HEK293 (cell line): ENCODE measurements around the gene THEM4.

Experiments
- CTCF ChIA-PET: fragments of 350-600 bp; formaldehyde crosslinking; extraction: SDS; loops from one replicate; lab custom pipeline; 2021; ENCODE audit warnings: antibody characterized with exemption; lab: Yijun Ruan, JAX
- POLR2A ChIA-PET: fragments of 300-600 bp; formaldehyde crosslinking; extraction: SDS; loops from one replicate; lab custom pipeline; 2020; ENCODE audit warnings: antibody characterized with exemption, inconsistent platforms; lab: Yijun Ruan, JAX
- H3K27ac ChIP-seq: fragments of 200-500 bp; sonication (Bioruptor generic); 2 replicates; pipeline ENCODE4 v1.5.1; 2014; ENCODE audit warnings: low read depth, low read length, control low read depth, inconsistent platforms; ENCODE audit errors: extremely low read depth
- H3K36me3 ChIP-seq, 2 experiments: fragments of 200-500 bp in 1 of 2; sonication (Bioruptor generic) in 1 of 2; 1 replicate in 1 of 2; 2 replicates in 1 of 2; pipeline ENCODE4 v1.5.1; 2014 to 2017; ENCODE audit warnings: inconsistent platforms in 2 of 2, low read length in 2 of 2; ENCODE audit not compliant: control insufficient read depth in 2 of 2, insufficient read depth in 1 of 2
- H3K4me1 ChIP-seq: fragments of 200-500 bp; sonication (Bioruptor generic); 2 replicates; pipeline ENCODE4 v1.5.1; 2014; ENCODE audit warnings: mild to moderate bottlenecking, low read length, inconsistent platforms; ENCODE audit not compliant: control insufficient read depth, insufficient read depth
- H3K4me3 ChIP-seq: 2 replicates; pipeline ENCODE4 v1.5.1; 2011; ENCODE audit warnings: low read depth, mild to moderate bottlenecking, control low read depth, low read length, moderate library complexity
- H3K9me3 ChIP-seq: fragments of 200-500 bp; sonication (Bioruptor generic); 2 replicates; pipeline ENCODE4 v1.5.1; 2014; ENCODE audit warnings: low read depth, low read length, inconsistent platforms; ENCODE audit not compliant: control insufficient read depth, insufficient read depth
- GLI2 ChIP-seq: fragments of 450-650 bp; formaldehyde crosslinking; IDR thresholded peaks from 2 replicates; pipeline ENCODE4; 2017; ENCODE audit warnings: missing biosample characterization, missing genetic modification characterization, low read depth, borderline replicate concordance
- GLIS2 ChIP-seq: fragments of 450-650 bp; formaldehyde crosslinking; IDR thresholded peaks from 2 replicates; pipeline ENCODE4 v1.5.1; 2016; ENCODE audit warnings: missing biosample characterization, missing genetic modification characterization
- HOXA7 ChIP-seq: sonication (generic); formaldehyde crosslinking; IDR thresholded peaks from 2 replicates; pipeline ENCODE4 v1.8.1; 2022; ENCODE audit warnings: missing genetic modification reagents, borderline replicate concordance
- IKZF3 ChIP-seq: fragments of 450-650 bp; IDR thresholded peaks from 2 replicates; pipeline ENCODE4 v1.5.0; 2018; ENCODE audit warnings: missing biosample characterization, mild to moderate bottlenecking, missing genetic modification characterization, moderate library complexity
- MYNN ChIP-seq: fragments of 450-650 bp; formaldehyde crosslinking; IDR thresholded peaks from 2 replicates; pipeline ENCODE4 v1.5.1; 2016; ENCODE audit warnings: missing biosample characterization, missing genetic modification characterization, borderline replicate concordance
- OSR2 ChIP-seq: fragments of 450-650 bp; formaldehyde crosslinking; IDR thresholded peaks from 2 replicates; pipeline ENCODE4 v1.5.1; 2016; ENCODE audit warnings: missing biosample characterization, missing genetic modification characterization
- SCRT1 ChIP-seq: fragments of 450-650 bp; formaldehyde crosslinking; IDR thresholded peaks from 2 replicates; pipeline ENCODE4 v1.5.1; 2016; ENCODE audit warnings: missing biosample characterization, missing genetic modification characterization, borderline replicate concordance
- SP2 ChIP-seq: fragments of 450-650 bp; formaldehyde crosslinking; IDR thresholded peaks from 2 replicates; pipeline ENCODE4 v1.5.1; 2016; ENCODE audit warnings: missing biosample characterization, missing genetic modification characterization
- ZBTB17 ChIP-seq: fragments of 450-650 bp; formaldehyde crosslinking; IDR thresholded peaks from 2 replicates; pipeline ENCODE4 v1.5.1; 2016; ENCODE audit warnings: missing biosample characterization, missing genetic modification characterization
- ZNF10 ChIP-seq: fragments of 450-650 bp; formaldehyde crosslinking; IDR thresholded peaks from 2 replicates; pipeline ENCODE4 v1.5.1; 2017; ENCODE audit warnings: missing biosample characterization, missing genetic modification characterization
- ZNF146 ChIP-seq: fragments of 450-650 bp; formaldehyde crosslinking; IDR thresholded peaks from 2 replicates; pipeline ENCODE4 v1.5.1; 2016; ENCODE audit warnings: missing biosample characterization, missing genetic modification characterization
- ZNF239 ChIP-seq: fragments of 450-650 bp; formaldehyde crosslinking; IDR thresholded peaks from 2 replicates; pipeline ENCODE4 v1.5.1; 2016; ENCODE audit warnings: missing biosample characterization, missing genetic modification characterization
- ZNF341 ChIP-seq: fragments of 450-650 bp; formaldehyde crosslinking; IDR thresholded peaks from 2 replicates; pipeline ENCODE4; 2016; ENCODE audit warnings: low read depth, missing biosample characterization, missing genetic modification characterization
- ZNF530 ChIP-seq: fragments of 450-650 bp; formaldehyde crosslinking; IDR thresholded peaks from 2 replicates; pipeline ENCODE4 v1.5.1; 2016; ENCODE audit warnings: low read depth, missing biosample characterization, missing genetic modification characterization
- ZNF596 ChIP-seq: fragments of 450-650 bp; IDR thresholded peaks from 2 replicates; pipeline ENCODE4 v1.5.0; 2018; ENCODE audit warnings: missing biosample characterization, mild to moderate bottlenecking, missing genetic modification characterization, moderate library complexity
- ZNF600 ChIP-seq: fragments of 450-650 bp; formaldehyde crosslinking; IDR thresholded peaks from 2 replicates; pipeline ENCODE4 v1.5.1; 2016; ENCODE audit warnings: missing biosample characterization, missing genetic modification characterization
- ZNF660 ChIP-seq: fragments of 450-650 bp; IDR thresholded peaks from 2 replicates; pipeline ENCODE4 v1.5.1; 2018; ENCODE audit warnings: missing biosample characterization, mild to moderate bottlenecking, missing genetic modification characterization
- ZNF664 ChIP-seq: fragments of 450-650 bp; formaldehyde crosslinking; IDR thresholded peaks from 2 replicates; pipeline ENCODE4 v1.5.1; 2016; ENCODE audit warnings: missing biosample characterization, missing genetic modification characterization
- ZNF830 ChIP-seq: fragments of 450-650 bp; IDR thresholded peaks from 2 replicates; pipeline ENCODE4 v1.5.0; 2018; ENCODE audit warnings: missing biosample characterization, missing genetic modification characterization, low read depth, mild to moderate bottlenecking, moderate library complexity
- TF ChIP-seq, protein P1 (sequence below): fragments of 450-650 bp; formaldehyde crosslinking; IDR thresholded peaks from 2 replicates; pipeline ENCODE4 v1.5.1; 2016; ENCODE audit warnings: missing biosample characterization, missing genetic modification characterization
- TF ChIP-seq, protein P2 (sequence below): fragments of 450-650 bp; formaldehyde crosslinking; IDR thresholded peaks from 2 replicates; pipeline ENCODE4 v1.5.1; 2016; ENCODE audit warnings: missing biosample characterization, missing genetic modification characterization
- TF ChIP-seq, protein P3 (sequence below): fragments of 450-650 bp; formaldehyde crosslinking; IDR thresholded peaks from 2 replicates; pipeline ENCODE4 v1.5.1; 2016; ENCODE audit warnings: missing biosample characterization, missing genetic modification characterization
- TF ChIP-seq, protein P4 (sequence below): fragments of 450-650 bp; formaldehyde crosslinking; IDR thresholded peaks from 2 replicates; pipeline ENCODE4 v1.5.1; 2016; ENCODE audit warnings: missing biosample characterization, missing genetic modification characterization

THEM4 gene

DNA sequence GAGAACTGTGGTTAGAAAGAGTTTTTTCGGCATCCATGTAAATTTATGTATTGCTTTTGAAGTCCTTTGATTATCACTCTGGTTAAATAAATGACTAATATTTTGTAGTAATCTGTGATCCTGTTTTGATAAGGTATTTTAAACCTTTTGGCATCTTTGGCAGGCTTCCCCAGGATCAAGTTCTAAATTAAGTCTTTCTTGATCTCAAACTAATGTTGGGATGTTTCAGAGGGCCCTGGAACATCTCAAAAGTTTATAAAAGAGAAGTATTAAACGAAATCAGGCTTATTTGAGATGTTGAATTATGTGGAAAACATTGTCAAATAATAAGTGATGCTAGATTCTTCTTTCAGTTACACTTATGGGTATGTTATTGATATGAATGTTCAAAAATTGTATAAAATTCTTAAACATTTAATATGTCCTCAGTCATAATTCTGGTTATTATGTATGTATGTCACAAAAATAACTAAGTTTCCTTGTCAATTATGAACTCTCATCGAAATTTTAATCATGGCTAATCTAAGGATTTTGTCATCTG, 47.7 kb upstream of the THEM4 start (continued):
- TF ChIP-seq, protein P1, sequence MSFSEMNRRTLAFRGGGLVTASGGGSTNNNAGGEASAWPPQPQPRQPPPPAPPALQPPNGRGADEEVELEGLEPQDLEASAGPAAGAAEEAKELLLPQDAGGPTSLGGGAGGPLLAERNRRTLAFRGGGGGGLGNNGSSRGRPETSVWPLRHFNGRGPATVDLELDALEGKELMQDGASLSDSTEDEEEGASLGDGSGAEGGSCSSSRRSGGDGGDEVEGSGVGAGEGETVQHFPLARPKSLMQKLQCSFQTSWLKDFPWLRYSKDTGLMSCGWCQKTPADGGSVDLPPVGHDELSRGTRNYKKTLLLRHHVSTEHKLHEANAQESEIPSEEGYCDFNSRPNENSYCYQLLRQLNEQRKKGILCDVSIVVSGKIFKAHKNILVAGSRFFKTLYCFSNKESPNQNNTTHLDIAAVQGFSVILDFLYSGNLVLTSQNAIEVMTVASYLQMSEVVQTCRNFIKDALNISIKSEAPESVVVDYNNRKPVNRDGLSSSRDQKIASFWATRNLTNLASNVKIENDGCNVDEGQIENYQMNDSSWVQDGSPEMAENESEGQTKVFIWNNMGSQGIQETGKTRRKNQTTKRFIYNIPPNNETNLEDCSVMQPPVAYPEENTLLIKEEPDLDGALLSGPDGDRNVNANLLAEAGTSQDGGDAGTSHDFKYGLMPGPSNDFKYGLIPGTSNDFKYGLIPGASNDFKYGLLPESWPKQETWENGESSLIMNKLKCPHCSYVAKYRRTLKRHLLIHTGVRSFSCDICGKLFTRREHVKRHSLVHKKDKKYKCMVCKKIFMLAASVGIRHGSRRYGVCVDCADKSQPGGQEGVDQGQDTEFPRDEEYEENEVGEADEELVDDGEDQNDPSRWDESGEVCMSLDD: no peak

DNA sequence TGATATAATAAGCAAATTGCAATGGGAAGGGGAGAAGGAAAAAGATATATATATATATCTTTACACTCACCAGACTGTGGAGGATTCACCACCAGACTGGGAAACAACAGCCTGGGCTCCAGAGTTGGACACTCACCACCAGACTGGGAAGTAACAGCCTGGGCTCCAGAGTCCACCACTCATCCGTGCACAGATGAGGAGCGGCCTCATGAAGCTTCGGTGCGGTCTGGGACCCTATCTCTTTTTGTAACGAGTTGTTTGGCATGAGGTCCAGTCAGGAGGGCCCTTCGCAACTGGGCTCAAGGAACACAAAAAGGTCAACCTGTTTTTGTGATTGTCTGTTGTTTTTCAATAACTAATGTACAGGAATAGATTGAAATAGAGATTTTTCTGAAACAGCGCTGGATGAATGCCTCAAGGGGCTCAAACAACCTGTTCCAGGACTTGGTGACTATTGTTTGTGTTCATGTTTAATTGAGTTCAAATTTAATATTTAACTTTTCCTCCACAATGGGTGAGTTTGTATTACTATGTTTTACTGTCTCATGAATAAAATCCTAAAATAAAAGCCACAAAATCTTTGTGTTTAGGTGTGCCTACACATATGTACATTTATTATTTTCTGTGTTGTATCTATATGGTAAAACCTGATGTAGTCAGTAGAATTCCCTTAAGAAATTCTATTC, 44.2 kb upstream of the THEM4 start:
- CTCF ChIA-PET: interaction anchor here (0.6 to 1.3 kb wide), 7 partner anchors 9 to 446 kb away, joined by 3 to 6 read pairs (median 4); no protein-coding TSS in a partner anchor
- POLR2A ChIA-PET: no interaction called here
- H3K9me3 ChIP-seq: no peaks in the 10 kb centered on the region
- TF ChIP-seq, protein P1: no peak
- TF ChIP-seq ZNF830 (no peak), OSR2 (tag by site-specific recombination) (no peak), SCRT1 (tag by site-specific recombination) (no peak), ZNF239 (tag by site-specific recombination) (no peak), ZNF596 (tag by site-specific recombination) (no peak), HOXA7 (CRISPR knock-in tag) (no peak), ZBTB17 (tag by site-specific recombination) (no peak), GLI2 (tag by site-specific recombination) (no peak), IKZF3 (tag by site-specific recombination) (no peak), ZNF10 (tag by site-specific recombination) (no peak), ZNF341 (tag by site-specific recombination) (no peak)
- TF ChIP-seq, protein P2, sequence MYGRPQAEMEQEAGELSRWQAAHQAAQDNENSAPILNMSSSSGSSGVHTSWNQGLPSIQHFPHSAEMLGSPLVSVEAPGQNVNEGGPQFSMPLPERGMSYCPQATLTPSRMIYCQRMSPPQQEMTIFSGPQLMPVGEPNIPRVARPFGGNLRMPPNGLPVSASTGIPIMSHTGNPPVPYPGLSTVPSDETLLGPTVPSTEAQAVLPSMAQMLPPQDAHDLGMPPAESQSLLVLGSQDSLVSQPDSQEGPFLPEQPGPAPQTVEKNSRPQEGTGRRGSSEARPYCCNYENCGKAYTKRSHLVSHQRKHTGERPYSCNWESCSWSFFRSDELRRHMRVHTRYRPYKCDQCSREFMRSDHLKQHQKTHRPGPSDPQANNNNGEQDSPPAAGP (tag by site-specific recombination): no peak
- TF ChIP-seq, all 188 proteins: peak for 0
- no peak overlapping the region for H3K4me3 ChIP-seq
- H3K4me1 ChIP-seq: no peaks in the 10 kb centered on the region
- H3K27ac ChIP-seq: no peak overlapping the region
- no peaks in the 10 kb centered on the region for H3K36me3 ChIP-seq

DNA sequence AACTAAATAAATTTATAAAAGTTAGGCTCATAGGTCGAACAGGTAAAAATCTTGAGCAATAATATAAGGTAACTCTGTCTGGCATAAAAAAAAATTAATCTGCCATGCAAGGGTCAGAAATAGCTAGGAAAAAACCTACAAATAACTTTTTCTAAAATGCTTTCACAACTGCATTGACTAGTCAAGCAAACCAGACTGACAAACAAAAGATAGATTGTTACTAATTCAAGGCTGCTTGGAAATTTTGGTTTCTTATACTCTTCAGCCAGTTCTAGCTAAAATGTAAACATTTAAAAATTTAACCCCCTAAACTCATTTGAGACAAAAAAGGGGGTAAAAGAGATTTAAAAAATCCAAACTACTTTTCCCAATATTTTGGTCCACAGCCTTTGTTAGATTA, 43.5 kb upstream of the THEM4 start:
- ChIA-PET CTCF (interaction anchor here (0.7 to 1.2 kb wide), 4 partner anchors 15 to 61 kb away, joined by 3 to 6 read pairs (median 4); no protein-coding TSS in a partner anchor), POLR2A (no interaction called here)
- Histone ChIP-seq H3K9me3 (no peaks in the 10 kb centered on the region), H3K4me1 (no peaks in the 10 kb centered on the region), H3K36me3 (no peaks in the 10 kb centered on the region), H3K27ac (no peak overlapping the region), H3K4me3 (no peak overlapping the region)
- TF ChIP-seq ZNF660 (tag by site-specific recombination) (no peak), ZNF530 (tag by site-specific recombination) (no peak), SP2 (no peak), MYNN (tag by site-specific recombination) (no peak), ZNF146 (tag by site-specific recombination) (no peak), ZNF664 (tag by site-specific recombination) (no peak), ZNF600 (tag by site-specific recombination) (no peak), GLIS2 (tag by site-specific recombination) (no peak)
- TF ChIP-seq, protein P3, sequence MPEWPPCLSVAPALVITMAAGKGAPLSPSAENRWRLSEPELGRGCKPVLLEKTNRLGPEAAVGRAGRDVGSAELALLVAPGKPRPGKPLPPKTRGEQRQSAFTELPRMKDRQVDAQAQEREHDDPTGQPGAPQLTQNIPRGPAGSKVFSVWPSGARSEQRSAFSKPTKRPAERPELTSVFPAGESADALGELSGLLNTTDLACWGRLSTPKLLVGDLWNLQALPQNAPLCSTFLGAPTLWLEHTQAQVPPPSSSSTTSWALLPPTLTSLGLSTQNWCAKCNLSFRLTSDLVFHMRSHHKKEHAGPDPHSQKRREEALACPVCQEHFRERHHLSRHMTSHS (tag by site-specific recombination): no peak
- TF ChIP-seq, protein P4, sequence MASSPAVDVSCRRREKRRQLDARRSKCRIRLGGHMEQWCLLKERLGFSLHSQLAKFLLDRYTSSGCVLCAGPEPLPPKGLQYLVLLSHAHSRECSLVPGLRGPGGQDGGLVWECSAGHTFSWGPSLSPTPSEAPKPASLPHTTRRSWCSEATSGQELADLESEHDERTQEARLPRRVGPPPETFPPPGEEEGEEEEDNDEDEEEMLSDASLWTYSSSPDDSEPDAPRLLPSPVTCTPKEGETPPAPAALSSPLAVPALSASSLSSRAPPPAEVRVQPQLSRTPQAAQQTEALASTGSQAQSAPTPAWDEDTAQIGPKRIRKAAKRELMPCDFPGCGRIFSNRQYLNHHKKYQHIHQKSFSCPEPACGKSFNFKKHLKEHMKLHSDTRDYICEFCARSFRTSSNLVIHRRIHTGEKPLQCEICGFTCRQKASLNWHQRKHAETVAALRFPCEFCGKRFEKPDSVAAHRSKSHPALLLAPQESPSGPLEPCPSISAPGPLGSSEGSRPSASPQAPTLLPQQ (tag by site-specific recombination): no peak
